NOMO-1 treated with dmso at 0.1 percent for 144 hours (cell line): ENCODE results near the gene NEURL1.
"Not testable (repeated sequence)": the region's sequence is repeated elsewhere in the genome, so short reads cannot be mapped to it uniquely, and the experiment has no call there.

Experiments used
- DNase-seq: peaks from one replicate; lab custom pipeline; 2025; ENCODE audit not compliant: unreplicated experiment; lab: John Stamatoyannopoulos, UW

NEURL1 gene

DNA sequence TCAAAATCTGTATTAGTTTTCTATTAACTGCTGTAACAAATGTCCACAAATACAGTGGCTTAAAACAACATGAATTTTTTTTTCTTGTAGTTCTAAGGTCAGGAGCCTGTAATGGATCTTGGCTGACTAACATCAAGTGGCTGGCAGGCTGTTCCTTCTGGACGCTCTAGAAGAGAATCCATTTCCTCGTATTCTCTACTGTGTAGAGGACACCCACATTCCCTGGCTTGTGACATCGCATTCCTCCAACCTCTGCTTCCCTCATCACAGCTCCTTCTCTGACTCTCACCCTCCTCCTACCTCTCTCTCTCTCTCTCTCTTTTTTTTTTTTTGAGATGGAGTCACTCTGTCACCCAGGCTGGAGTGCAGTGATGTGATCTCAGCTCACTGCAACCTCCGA lies 30.0 kb upstream of the NEURL1 start:
- no peak for DNase-seq

DNA sequence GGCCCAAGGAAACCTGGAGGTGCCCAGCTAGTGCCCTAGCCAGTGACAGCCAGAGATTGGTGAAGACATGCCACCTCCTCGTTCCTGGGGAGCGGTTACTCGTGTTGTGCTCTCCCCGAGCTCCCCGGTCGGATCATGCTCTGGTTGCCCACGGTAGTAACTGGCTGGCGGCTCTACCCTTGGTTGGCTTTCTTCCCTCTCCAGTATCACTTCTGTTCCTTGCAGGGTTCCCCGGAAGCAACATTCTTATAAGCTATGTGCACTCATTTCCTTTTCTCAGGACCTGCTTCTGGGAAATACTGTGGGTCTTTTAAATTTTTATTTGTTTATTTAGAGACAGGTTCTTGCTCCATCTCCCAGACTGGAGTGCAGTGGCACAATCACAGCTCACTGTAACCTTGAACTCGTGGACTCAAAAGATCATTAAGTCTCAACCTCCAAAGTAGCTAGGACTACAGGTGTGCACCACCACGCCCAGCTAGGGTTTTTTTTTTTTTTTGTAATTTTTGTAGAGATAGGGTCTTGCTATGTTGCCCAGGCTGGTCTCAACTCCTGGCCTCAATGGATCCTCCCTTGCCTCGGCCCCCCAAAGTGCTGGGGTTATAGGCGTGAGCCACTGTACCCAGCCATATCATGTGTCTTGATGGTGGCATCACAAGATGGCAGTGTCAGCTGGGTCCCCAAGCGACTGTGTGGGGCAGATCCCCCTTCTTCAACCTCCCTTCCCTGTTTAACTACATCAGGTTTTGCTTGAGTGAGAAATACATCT lies 27.9 kb upstream of the NEURL1 start:
- no peak for DNase-seq

- DNase-seq: no peak
Observed at GRCh38 chr10:103466734-103467133, 26.8 kb upstream of the NEURL1 start.

GRCh38 chr10:103467406-103467805 lies 26.1 kb upstream of the NEURL1 start:
- DNase-seq: no peak

- DNase-seq: no peak
Observed at GRCh38 chr10:103469201-103469600, 24.3 kb upstream of the NEURL1 start.

GRCh38 chr10:103470761-103471653 lies 22.5 kb upstream of the NEURL1 start:
- peak; percentile 86 for DNase-seq

DNA sequence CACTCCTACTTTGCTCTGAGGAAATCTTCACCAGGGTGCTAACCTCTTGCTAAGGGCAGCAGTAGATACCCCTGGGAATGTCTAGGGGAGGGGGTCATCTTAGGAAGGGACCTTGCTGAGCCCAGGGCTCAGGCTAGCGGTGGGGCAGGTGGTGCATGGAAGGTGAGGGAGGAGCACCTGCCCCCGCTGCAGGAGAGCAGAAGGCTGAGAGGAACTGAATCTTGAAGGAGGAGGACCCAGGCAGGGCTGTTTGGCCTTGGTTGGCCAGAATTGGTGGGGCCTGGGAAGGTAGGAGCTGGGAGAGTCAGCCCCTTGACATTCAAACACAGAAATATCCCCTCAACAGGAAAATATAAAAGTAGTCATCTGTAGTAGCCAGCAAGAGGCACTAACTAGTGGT lies 21.5 kb upstream of the NEURL1 start:
- peak; percentile 59 for DNase-seq

DNA sequence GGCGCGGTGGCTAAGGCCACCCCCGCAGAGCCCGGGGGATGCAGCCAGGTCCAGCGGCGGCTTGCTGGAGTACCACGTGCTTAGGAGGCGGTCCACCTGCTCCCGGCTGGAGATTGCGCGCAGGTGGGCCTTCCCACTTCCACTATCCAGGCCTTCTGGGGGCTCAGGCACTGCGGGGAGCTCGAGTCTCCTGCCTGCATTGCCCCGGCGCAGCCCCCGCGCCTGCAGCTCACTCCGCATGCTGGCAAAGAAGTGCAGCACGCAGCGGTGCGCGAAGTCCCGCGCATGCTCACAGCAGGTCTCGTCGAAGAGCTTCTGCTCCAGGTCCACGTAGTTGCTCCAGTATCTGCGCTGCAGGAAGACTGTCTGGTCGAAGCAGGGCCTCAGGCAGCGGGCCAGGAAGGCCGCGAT lies 20.2 kb upstream of the NEURL1 start:
- DNase-seq: no peak

DNA sequence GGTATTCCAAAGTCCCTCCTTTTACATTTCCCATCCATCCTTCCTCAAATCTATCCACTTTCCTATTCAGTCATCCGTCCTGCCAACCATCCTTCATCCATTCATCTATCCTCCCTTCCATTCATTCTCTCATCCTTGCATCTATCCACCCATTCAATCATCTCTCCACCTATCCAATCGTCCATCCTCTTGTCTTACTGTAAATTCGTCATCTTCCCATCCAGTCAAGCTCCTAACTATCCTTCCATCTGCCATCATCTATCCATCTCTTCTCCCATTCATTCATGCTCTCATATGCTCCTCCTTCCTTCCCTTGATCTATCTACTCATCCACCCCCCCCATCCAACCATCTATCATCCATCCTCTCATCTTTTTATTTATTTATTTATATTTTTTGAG lies 19.4 kb upstream of the NEURL1 start:
- DNase-seq: no peak

GRCh38 chr10:103475437-103475836 lies 18.1 kb upstream of the NEURL1 start:
- no peak for DNase-seq

DNA sequence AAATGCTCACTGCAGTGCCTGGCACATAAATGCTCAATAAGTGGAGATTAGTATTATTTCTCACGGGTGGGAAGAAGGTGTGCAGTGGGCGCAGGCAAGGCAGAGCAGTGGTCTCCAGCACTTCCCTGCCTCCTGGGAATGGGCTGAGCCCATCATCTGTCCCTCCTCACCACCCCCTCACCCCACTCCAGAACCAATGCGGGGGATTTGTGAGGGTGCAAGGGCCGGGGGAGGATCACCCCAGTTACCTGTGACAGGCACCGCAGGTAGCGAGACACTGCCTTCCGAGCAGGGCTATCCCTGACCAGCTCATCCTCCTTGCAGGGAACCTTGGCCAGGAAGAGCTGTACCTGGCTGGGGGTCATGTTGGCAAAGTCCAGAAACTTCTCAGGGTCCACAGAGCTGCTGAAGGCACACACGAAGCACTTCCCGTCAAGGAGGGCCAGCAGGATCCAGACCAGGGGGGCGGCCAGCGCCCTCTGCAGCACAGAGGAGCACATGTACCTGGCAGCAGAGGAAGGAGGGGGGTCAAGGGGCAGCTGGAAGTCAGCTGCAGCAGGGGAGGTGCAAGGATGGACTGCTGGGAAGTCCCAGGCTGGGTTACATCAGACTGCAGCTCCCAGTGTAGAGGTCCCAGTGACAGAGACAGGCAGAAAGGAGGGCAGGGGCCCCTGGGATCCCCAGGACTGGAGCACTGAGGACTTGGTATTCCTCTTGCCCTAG lies 17.3 kb upstream of the NEURL1 start:
- DNase-seq: peak; percentile 38

GRCh38 chr10:103478671-103479070 lies 14.8 kb upstream of the NEURL1 start:
- DNase-seq: no peak

DNA sequence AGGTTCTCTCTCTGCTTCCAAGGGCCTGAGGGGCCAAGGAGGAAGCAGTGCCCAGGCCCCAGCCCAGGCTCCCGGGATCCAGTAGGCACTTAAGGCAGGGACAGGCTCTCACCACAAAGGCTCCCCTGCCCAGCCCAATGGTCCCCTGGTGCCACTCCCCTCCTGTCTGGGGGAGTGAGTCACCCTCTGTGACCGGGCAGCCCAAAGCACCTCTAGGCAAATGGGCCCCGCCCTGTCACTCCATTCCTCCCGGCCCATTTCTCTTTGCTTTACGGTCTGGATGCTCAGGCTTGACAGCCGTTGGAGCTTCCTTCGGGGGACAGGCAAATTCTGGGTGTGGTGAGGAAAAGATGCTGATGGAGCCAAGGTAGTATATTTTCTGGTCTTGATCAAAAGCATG lies 14.4 kb upstream of the NEURL1 start, which contains the start of gene CALHM3:
TSS of gene CALHM3 (minus strand) at position 106 of the 400 bp plus-strand sequence. CDS start 208 bp downstream, outside the sequence.
- no peak for DNase-seq

- DNase-seq: no peak
Observed at GRCh38 chr10:103480521-103480920, 13.0 kb upstream of the NEURL1 start.

GRCh38 chr10:103481974-103482531 lies 11.5 kb upstream of the NEURL1 start:
- peak; percentile 65 for DNase-seq

GRCh38 chr10:103486635-103487409 lies 6.7 kb upstream of the NEURL1 start:
- DNase-seq: not testable (repeated sequence)

DNA sequence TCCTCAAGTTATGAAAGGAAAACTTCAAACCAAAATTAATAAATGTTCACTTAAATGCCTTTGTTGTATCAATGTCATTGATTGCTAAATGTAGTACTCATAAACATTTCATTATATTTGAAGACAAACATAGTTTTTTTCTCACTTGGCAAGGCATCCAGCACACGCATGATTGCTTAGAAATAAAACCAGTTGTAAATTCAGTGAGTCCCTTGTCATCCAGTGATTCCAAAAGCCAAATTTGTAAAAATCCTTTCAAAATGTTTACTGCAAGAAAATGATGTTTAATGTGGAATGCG lies 6.1 kb upstream of the NEURL1 start:
- no peak for DNase-seq

- DNase-seq: no peak
Observed at GRCh38 chr10:103490986-103491314, 2.6 kb upstream of the NEURL1 start.

GRCh38 chr10:103491729-103492364 lies 1.7 kb upstream of the NEURL1 start:
- no peak for DNase-seq

GRCh38 chr10:103492655-103493261 lies 747 bp upstream of the NEURL1 start:
- no peak for DNase-seq
